Measurements from ENCODE around the gene TMEM212. TPM values are rescaled to one million over a fixed set of nuclear protein-coding genes. Genes with fewer than 3 reads are reported as not detected.

The TMEM212 gene
- total and polyA plus RNA-seq, 2 of the 13 experiments (the other 11 are each of a cell fraction or from before 2014, with no cell fraction given): not detected

DNA sequence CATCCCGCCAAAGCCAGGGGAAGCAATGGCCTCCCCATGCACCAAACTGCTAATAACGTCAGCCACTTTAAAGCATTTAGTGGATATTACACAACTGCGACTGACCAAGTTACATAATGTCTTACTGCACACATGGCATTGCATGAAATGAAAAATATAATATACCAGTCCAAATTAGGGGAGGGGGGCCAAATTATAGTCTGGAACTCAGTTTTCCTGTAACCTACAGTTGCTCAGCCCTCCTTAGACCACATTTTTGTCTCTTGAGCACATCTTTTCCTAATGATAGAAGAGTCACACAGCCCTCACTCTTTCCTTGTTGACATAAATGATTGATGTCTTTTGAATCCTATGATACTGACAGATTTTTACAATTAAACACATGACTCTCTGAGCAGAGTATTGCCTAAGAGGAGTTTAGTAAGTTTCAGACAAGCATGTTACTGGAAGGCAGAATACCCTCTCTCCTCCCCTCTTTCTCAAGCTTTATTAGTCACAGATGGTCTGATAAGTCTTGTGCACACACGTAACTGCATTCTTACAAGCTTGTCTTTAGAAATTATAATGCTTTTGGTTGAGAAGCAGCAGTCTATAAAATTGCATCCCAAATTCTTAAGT is 31.7 kb upstream of the TMEM212 start (continued):
- TF ChIP-seq HHEX (CRISPR knock-in tag; IDR thresholded peaks at IDR 0.05) (no peak), ZNF839 (CRISPR knock-in tag; IDR thresholded peaks at IDR 0.05; ENCODE audit: borderline replicate concordance) (no peak), ZNF850 (CRISPR knock-in tag; conservative IDR thresholded peaks at IDR 0.05) (no peak), ESRRA (CRISPR knock-in tag; IDR thresholded peaks at IDR 0.05; ENCODE audit: low read depth) (no peak), MATR3 (CRISPR knock-in tag; IDR thresholded peaks at IDR 0.05) (no peak), KDM6A (CRISPR knock-in tag; IDR thresholded peaks at IDR 0.05; ENCODE audit: low read depth) (no peak), SNRNP70 (IDR thresholded peaks at IDR 0.05; ENCODE audit: low read depth, low read length) (no peak)
- TF ChIP-seq, protein P1, sequence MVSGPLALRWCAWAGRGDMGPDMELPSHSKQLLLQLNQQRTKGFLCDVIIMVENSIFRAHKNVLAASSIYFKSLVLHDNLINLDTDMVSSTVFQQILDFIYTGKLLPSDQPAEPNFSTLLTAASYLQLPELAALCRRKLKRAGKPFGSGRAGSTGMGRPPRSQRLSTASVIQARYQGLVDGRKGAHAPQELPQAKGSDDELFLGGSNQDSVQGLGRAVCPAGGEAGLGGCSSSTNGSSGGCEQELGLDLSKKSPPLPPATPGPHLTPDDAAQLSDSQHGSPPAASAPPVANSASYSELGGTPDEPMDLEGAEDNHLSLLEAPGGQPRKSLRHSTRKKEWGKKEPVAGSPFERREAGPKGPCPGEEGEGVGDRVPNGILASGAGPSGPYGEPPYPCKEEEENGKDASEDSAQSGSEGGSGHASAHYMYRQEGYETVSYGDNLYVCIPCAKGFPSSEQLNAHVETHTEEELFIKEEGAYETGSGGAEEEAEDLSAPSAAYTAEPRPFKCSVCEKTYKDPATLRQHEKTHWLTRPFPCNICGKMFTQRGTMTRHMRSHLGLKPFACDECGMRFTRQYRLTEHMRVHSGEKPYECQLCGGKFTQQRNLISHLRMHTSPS (CRISPR knock-in tag; IDR thresholded peaks at IDR 0.05; ENCODE audit: low read depth): no peak
- TF ChIP-seq, protein P2, sequence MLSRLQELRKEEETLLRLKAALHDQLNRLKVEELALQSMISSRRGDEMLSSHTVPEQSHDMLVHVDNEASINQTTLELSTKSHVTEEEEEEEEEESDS (CRISPR knock-in tag; IDR thresholded peaks at IDR 0.05; ENCODE audit: borderline replicate concordance): no peak
- TF ChIP-seq, protein P3, sequence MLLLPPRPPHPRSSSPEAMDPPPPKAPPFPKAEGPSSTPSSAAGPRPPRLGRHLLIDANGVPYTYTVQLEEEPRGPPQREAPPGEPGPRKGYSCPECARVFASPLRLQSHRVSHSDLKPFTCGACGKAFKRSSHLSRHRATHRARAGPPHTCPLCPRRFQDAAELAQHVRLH (CRISPR knock-in tag; IDR thresholded peaks at IDR 0.05; ENCODE audit: borderline replicate concordance, low read depth): no peak
- TF ChIP-seq, protein P4, sequence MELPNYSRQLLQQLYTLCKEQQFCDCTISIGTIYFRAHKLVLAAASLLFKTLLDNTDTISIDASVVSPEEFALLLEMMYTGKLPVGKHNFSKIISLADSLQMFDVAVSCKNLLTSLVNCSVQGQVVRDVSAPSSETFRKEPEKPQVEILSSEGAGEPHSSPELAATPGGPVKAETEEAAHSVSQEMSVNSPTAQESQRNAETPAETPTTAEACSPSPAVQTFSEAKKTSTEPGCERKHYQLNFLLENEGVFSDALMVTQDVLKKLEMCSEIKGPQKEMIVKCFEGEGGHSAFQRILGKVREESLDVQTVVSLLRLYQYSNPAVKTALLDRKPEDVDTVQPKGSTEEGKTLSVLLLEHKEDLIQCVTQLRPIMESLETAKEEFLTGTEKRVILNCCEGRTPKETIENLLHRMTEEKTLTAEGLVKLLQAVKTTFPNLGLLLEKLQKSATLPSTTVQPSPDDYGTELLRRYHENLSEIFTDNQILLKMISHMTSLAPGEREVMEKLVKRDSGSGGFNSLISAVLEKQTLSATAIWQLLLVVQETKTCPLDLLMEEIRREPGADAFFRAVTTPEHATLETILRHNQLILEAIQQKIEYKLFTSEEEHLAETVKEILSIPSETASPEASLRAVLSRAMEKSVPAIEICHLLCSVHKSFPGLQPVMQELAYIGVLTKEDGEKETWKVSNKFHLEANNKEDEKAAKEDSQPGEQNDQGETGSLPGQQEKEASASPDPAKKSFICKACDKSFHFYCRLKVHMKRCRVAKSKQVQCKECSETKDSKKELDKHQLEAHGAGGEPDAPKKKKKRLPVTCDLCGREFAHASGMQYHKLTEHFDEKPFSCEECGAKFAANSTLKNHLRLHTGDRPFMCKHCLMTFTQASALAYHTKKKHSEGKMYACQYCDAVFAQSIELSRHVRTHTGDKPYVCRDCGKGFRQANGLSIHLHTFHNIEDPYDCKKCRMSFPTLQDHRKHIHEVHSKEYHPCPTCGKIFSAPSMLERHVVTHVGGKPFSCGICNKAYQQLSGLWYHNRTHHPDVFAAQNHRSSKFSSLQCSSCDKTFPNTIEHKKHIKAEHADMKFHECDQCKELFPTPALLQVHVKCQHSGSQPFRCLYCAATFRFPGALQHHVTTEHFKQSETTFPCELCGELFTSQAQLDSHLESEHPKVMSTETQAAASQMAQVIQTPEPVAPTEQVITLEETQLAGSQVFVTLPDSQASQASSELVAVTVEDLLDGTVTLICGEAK (IDR thresholded peaks at IDR 0.05): peak; percentile 14; the same call in 1 of the 2 replicates
- TF ChIP-seq, protein P4 (CRISPR knock-in tag; IDR thresholded peaks at IDR 0.05): no peak; the same call in 1 of the 2 replicates
- TF ChIP-seq, protein P5, sequence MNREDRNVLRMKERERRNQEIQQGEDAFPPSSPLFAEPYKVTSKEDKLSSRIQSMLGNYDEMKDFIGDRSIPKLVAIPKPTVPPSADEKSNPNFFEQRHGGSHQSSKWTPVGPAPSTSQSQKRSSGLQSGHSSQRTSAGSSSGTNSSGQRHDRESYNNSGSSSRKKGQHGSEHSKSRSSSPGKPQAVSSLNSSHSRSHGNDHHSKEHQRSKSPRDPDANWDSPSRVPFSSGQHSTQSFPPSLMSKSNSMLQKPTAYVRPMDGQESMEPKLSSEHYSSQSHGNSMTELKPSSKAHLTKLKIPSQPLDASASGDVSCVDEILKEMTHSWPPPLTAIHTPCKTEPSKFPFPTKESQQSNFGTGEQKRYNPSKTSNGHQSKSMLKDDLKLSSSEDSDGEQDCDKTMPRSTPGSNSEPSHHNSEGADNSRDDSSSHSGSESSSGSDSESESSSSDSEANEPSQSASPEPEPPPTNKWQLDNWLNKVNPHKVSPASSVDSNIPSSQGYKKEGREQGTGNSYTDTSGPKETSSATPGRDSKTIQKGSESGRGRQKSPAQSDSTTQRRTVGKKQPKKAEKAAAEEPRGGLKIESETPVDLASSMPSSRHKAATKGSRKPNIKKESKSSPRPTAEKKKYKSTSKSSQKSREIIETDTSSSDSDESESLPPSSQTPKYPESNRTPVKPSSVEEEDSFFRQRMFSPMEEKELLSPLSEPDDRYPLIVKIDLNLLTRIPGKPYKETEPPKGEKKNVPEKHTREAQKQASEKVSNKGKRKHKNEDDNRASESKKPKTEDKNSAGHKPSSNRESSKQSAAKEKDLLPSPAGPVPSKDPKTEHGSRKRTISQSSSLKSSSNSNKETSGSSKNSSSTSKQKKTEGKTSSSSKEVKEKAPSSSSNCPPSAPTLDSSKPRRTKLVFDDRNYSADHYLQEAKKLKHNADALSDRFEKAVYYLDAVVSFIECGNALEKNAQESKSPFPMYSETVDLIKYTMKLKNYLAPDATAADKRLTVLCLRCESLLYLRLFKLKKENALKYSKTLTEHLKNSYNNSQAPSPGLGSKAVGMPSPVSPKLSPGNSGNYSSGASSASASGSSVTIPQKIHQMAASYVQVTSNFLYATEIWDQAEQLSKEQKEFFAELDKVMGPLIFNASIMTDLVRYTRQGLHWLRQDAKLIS (CRISPR knock-in tag; IDR thresholded peaks at IDR 0.05): no peak; the same call in 1 of the 2 replicates
- TF ChIP-seq, protein P6, sequence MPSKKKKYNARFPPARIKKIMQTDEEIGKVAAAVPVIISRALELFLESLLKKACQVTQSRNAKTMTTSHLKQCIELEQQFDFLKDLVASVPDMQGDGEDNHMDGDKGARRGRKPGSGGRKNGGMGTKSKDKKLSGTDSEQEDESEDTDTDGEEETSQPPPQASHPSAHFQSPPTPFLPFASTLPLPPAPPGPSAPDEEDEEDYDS (CRISPR knock-in tag; IDR thresholded peaks at IDR 0.05): no peak

All from HepG2 (cell line).